HCT116 (cell line): ENCODE results near the gene LRRC42.

Experiments
- CEBPB ChIP-seq: IDR thresholded peaks from 2 replicates; pipeline ENCODE4 v1.6.1; 2012; ENCODE audit warnings: low read depth
- EGR1 ChIP-seq: IDR thresholded peaks from 2 replicates; pipeline ENCODE4 v1.6.1; 2012; ENCODE audit warnings: low read depth
- ELF1 ChIP-seq: IDR thresholded peaks from 2 replicates; pipeline ENCODE4 v1.6.1; 2012; ENCODE audit warnings: low read depth, borderline replicate concordance
- POLR2A ChIP-seq: IDR thresholded peaks from 2 replicates; pipeline ENCODE4 v1.7.0; 2011; ENCODE audit warnings: borderline replicate concordance; ENCODE audit not compliant: insufficient read depth, insufficient read length; ENCODE audit errors: extremely low read depth
- TF ChIP-seq, protein P1 (sequence below): IDR thresholded peaks from 2 replicates; pipeline ENCODE4 v1.6.1; 2012; ENCODE audit warnings: low read depth
- TF ChIP-seq, protein P2 (sequence below), 3 experiments: fragments of 200-600 bp in 1 of 3; sonication (generic) in 1 of 3; IDR thresholded peaks in 2 of 3; conservative IDR thresholded peaks in 1 of 3; 2 replicates each; pipeline ENCODE4 v1.5.1; 2012 to 2017; ENCODE audit warnings: low read depth in 2 of 3, low read length in 2 of 3, antibody characterized with exemption in 1 of 3, borderline replicate concordance in 1 of 3, control low read depth in 1 of 3, mild to moderate bottlenecking in 1 of 3, mixed read lengths in 1 of 3, mixed run types in 1 of 3, moderate library complexity in 1 of 3; ENCODE audit not compliant: insufficient read depth in 1 of 3
- TF ChIP-seq, protein P3 (sequence below): IDR thresholded peaks from 2 replicates; pipeline ENCODE4 v1.6.1; 2011; ENCODE audit warnings: mild to moderate bottlenecking, low read length, moderate library complexity; ENCODE audit not compliant: insufficient replicate concordance; ENCODE audit errors: extremely low read depth

DNA sequence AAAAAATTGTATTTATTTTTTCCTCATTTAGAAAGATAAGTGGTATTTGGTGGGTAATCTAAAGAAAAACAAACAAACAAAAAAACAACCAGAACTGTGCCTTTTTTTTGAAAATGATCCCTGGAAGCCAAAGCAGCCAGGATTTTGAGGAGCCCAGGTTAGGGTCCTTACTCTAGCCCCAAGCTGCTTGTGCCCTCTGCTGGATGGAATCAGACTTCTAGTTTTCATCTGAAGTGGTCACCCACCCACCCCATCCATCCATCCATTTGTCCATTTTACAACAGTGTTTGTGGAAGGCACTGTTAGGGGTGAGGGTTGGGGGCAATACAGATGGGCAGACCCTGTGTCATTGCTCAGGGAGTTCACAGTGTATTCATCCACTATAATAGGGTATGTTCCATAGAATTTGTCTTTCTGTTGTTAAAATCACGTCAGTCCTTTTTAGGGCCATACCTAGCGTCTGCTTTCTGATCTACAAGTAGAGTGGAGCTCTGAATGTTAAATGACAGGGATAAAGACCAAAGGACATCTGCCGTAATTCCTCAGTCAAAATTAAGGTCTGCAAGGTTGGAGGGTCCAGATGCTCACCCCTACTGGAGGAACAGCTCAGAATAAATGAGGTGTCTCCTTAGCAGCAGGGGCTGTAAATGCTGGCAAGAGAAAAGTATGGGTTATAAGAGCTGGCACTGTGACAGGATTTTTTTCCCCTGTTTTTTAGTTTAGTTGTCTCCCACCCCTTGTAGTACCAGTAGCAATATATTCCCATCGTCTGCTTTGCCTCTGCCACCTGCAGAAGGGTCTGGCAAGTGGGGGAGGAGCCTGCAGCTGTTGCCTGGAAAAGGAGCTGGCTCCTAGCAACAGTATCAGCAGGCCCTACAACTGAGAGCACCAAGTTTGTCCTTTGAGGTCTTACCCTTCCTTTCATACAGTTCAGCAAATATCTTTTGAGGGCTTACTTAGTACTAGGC lies 3.2 kb downstream of the LRRC42 start:
- TF ChIP-seq, protein P1, sequence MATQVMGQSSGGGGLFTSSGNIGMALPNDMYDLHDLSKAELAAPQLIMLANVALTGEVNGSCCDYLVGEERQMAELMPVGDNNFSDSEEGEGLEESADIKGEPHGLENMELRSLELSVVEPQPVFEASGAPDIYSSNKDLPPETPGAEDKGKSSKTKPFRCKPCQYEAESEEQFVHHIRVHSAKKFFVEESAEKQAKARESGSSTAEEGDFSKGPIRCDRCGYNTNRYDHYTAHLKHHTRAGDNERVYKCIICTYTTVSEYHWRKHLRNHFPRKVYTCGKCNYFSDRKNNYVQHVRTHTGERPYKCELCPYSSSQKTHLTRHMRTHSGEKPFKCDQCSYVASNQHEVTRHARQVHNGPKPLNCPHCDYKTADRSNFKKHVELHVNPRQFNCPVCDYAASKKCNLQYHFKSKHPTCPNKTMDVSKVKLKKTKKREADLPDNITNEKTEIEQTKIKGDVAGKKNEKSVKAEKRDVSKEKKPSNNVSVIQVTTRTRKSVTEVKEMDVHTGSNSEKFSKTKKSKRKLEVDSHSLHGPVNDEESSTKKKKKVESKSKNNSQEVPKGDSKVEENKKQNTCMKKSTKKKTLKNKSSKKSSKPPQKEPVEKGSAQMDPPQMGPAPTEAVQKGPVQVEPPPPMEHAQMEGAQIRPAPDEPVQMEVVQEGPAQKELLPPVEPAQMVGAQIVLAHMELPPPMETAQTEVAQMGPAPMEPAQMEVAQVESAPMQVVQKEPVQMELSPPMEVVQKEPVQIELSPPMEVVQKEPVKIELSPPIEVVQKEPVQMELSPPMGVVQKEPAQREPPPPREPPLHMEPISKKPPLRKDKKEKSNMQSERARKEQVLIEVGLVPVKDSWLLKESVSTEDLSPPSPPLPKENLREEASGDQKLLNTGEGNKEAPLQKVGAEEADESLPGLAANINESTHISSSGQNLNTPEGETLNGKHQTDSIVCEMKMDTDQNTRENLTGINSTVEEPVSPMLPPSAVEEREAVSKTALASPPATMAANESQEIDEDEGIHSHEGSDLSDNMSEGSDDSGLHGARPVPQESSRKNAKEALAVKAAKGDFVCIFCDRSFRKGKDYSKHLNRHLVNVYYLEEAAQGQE: no peak
- TF ChIP-seq ELF1 (no peak), CEBPB (no peak), POLR2A (no peak), EGR1 (no peak)
- TF ChIP-seq, protein P2, sequence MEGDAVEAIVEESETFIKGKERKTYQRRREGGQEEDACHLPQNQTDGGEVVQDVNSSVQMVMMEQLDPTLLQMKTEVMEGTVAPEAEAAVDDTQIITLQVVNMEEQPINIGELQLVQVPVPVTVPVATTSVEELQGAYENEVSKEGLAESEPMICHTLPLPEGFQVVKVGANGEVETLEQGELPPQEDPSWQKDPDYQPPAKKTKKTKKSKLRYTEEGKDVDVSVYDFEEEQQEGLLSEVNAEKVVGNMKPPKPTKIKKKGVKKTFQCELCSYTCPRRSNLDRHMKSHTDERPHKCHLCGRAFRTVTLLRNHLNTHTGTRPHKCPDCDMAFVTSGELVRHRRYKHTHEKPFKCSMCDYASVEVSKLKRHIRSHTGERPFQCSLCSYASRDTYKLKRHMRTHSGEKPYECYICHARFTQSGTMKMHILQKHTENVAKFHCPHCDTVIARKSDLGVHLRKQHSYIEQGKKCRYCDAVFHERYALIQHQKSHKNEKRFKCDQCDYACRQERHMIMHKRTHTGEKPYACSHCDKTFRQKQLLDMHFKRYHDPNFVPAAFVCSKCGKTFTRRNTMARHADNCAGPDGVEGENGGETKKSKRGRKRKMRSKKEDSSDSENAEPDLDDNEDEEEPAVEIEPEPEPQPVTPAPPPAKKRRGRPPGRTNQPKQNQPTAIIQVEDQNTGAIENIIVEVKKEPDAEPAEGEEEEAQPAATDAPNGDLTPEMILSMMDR (IDR thresholded peaks at IDR 0.05 in 2 of 3, conservative IDR thresholded peaks at IDR 0.05 in 1 of 3; ENCODE audit: borderline replicate concordance in 1 of 3, insufficient read depth in 1 of 3, low read depth in 2 of 3, low read length in 2 of 3): peak; percentile 60 to 76 (median 73); a peak in 5 of 6 replicates
- TF ChIP-seq, protein P3, sequence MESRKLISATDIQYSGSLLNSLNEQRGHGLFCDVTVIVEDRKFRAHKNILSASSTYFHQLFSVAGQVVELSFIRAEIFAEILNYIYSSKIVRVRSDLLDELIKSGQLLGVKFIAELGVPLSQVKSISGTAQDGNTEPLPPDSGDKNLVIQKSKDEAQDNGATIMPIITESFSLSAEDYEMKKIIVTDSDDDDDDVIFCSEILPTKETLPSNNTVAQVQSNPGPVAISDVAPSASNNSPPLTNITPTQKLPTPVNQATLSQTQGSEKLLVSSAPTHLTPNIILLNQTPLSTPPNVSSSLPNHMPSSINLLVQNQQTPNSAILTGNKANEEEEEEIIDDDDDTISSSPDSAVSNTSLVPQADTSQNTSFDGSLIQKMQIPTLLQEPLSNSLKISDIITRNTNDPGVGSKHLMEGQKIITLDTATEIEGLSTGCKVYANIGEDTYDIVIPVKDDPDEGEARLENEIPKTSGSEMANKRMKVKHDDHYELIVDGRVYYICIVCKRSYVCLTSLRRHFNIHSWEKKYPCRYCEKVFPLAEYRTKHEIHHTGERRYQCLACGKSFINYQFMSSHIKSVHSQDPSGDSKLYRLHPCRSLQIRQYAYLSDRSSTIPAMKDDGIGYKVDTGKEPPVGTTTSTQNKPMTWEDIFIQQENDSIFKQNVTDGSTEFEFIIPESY: no peak
